HFF-Myc (cell line): ENCODE results near the gene SCN7A.
"Not testable (repeated sequence)": the region's sequence is repeated elsewhere in the genome, so short reads cannot be mapped to it uniquely, and the experiment has no call there.

Source experiments
- DNase-seq: peaks from one replicate; pipeline ENCODE4 v3.0.0-alpha.2; 2011; ENCODE audit warnings: low read depth; ENCODE audit errors: extremely low read depth
- H3K4me3 ChIP-seq: replicated peaks from 2 replicates; pipeline ENCODE4 v1.5.1; 2011; ENCODE audit warnings: low read depth, mild to moderate bottlenecking, control low read depth, low read length
- TF ChIP-seq, protein P1 (sequence below): IDR thresholded peaks from 2 replicates; pipeline ENCODE4 v1.5.1; 2012; ENCODE audit warnings: mild to moderate bottlenecking, low read depth, low read length, control low read depth; ENCODE audit errors: missing control alignments

Gene SCN7A

DNA sequence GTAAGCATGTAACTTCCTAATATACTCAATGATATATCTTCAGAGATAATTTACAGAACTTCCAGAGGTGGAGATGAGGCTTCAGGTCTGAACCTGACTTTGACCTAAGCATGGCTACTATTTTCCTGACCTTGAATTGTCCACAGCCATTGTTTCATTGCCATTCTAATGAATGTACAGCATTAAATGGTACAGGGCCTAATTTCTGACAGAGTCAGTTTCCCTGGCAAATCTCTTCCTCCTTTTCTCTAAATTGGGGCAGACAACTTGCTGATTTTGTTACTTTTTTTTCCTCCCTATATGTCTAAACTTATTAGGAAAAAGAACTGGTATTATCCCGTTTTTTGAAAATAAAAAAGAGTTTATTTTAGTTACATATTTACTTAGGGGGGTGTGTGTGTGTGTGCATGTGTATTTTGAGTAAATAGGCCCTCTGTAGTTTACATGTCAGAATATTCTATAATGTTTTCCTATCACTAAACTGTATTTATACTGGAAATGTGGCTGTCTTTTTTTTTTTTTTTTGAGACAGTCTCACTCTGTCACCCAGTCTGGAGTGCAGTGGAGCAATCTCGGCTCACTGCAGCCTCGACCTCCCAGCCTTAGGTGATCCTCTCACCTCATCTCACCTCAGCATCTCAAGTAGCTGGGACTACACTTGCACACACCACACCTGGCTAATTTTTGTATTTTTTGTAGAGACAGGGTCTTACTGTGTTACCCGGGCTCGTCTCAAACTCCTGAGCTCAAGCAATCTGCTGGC, 75.0 kb downstream of the SCN7A start:
- no peak overlapping the region for H3K4me3 ChIP-seq
- TF ChIP-seq, protein P1, sequence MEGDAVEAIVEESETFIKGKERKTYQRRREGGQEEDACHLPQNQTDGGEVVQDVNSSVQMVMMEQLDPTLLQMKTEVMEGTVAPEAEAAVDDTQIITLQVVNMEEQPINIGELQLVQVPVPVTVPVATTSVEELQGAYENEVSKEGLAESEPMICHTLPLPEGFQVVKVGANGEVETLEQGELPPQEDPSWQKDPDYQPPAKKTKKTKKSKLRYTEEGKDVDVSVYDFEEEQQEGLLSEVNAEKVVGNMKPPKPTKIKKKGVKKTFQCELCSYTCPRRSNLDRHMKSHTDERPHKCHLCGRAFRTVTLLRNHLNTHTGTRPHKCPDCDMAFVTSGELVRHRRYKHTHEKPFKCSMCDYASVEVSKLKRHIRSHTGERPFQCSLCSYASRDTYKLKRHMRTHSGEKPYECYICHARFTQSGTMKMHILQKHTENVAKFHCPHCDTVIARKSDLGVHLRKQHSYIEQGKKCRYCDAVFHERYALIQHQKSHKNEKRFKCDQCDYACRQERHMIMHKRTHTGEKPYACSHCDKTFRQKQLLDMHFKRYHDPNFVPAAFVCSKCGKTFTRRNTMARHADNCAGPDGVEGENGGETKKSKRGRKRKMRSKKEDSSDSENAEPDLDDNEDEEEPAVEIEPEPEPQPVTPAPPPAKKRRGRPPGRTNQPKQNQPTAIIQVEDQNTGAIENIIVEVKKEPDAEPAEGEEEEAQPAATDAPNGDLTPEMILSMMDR = no peak
- DNase-seq = no peak

DNA sequence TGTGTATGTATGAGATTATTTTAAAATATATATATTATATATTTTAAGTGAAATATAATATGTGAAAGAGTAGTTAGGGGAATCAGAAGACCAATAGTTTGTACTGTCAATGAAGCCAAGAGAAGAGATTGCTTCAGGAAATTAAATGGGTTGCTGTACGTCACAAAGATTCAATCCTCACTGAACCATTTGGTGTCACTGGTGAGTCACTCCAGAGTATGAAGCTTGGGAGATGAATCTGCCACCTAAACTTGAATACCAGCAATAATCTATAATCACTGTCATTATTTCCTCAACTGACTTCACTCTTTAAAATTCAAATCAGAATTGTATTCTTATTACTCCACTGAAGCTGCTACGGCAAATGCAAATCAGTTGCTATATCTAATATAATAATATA, 76.4 kb downstream of the SCN7A start:
- H3K4me3 ChIP-seq = no peak overlapping the region
- TF ChIP-seq, protein P1 = no peak
- no peak for DNase-seq

DNA sequence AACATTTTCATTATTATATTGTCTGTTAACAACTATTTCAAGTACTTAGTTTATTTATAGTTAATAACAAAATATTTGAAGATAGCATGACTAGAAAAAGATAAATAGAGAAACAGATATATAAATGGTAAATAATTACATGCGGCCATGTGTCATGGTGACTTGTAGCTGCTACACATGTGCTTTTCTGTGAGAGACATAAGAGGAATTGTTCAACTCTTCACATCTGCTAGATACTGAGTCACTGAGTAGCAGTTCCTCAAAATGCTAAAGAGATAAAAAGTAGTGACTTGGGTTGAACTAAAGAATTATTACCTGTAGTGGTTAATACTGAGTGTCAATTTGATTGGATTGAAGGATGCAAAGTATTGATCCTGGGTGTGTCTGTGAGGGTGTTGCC, 80.8 kb downstream of the SCN7A start:
- peak; percentile 5 for DNase-seq
- H3K4me3 ChIP-seq = no peak overlapping the region
- TF ChIP-seq, protein P1 = no peak

DNA sequence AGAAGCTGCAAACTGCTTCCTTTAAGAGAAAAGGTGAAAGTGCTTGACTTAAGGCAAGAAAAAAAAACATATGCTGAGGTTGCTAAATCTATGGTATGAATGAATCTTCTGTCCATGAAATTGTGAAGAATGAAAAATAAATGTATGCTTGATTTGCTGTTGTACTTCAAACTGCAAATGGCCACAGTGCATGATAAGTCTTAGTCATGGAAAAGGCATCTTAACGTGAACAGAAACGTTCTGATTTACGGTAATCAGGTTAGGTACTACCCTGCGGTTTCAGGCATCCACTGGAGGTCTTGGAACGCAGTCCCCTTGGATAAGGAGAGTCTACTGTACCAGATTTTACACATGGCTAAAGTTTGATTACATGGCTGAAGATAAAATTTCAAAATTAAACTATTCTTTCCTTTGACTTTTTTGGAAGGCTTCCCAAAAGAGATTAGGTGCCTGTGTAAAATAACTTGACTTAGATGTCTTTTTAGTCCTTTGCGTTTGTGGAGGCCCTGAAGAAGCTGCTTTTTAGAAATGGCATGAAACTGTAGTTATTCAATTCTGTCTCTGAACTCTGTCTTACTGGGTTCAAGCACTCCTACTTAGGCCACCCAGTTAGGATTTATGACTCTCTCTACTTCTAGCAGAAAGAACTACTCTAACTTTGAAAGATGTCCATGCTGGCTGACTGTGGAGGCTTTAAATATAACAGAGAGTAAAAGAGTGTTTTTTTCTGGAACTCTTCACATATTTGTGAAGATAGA, 82.4 kb downstream of the SCN7A start:
- DNase-seq = peak; percentile 35
- TF ChIP-seq, protein P1 = no peak
- H3K4me3 ChIP-seq = no peak overlapping the region

DNA sequence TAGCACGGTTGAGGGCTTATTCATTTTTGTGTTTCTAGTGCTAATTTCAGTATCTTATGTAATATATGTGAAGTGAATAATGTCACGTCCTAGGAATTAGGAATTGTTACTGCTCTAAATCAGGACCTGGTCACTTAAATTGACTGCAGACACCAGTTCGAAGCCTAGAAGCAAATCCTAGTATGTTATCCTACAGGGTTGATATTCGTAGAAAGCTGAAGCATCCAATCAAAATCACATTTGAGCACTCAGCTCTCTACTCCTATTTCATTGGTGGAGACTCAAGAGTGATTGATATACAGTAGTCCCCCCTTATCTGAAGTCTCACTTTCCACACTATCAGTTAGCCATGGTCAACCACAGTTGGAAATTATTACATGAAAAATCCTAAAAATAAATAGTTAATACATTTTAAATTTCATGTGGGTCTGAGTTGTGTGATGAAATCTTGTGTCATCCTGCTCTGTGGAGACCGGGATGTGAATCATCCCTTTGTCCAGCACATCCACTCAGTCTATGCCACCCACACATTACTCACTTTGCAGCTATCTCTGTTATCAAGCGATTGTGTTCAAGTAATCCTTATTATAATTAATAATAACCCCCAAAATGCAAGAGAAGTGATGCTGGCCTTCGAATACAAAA, 83.1 kb downstream of the SCN7A start:
- DNase-seq = peak; percentile 65
- no peak overlapping the region for H3K4me3 ChIP-seq
- TF ChIP-seq, protein P1 = no peak

DNA sequence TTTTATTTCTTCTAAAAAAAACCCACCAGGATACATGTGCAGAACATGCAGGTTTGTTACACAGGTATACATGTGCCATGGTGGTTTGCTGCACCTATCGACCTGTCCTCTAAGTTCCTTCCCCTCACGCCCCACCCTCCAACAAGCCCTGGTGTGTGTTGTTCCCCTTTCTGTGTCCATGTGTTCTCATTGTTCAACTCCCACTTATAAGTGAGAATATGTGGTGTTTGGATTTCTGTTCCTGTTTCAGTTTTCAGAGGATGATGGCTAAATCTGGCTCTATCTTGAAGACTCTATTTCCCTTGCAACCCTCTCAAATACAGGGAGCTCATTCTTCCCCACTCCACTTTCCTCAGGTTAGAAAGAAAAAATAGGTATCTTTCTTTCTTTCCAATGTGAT, 86.3 kb downstream of the SCN7A start:
- not testable (repeated sequence) for DNase-seq, H3K4me3 ChIP-seq

DNA sequence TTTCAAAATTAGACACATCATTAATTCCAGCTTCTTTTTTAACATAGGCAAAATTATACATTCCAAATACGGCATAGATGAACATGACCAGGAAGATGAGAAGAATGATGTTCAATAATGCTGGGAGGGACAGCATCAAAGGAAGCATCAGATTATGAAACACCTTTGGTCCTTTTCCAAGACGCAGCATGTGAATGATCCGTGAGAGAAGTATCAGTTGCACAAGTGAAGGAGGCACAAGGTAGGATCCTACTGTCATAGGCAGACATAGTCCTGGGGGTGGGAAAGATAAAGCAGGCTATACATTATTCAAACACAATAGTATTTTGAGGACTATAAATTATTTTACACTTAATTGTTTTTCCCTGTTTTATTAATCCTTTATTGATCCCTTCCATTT, 87.7 kb downstream of the SCN7A start:
- TF ChIP-seq, protein P1 = no peak
- DNase-seq = no peak
- H3K4me3 ChIP-seq = no peak overlapping the region
